A673 (cell line): ENCODE results near the gene TMOD1.

ENCODE experiments used
- EZH2 ChIP-seq: fragments of 200-600 bp; sonication (generic); IDR thresholded peaks from 2 replicates; pipeline ENCODE4 v1.6.1; 2017; ENCODE audit warnings: borderline replicate concordance, low read depth, mild to moderate bottlenecking, mixed read lengths, antibody characterized with exemption, low read length; ENCODE audit not compliant: poor library complexity, severe bottlenecking
- TF ChIP-seq, protein P1 (sequence below): fragments of 300-800, 200-600 bp; sonication (generic); conservative IDR thresholded peaks from 2 replicates; pipeline ENCODE4 v1.5.1; 2017; ENCODE audit warnings: low read depth, mild to moderate bottlenecking, antibody characterized with exemption, low read length, moderate library complexity, mixed read lengths

DNA sequence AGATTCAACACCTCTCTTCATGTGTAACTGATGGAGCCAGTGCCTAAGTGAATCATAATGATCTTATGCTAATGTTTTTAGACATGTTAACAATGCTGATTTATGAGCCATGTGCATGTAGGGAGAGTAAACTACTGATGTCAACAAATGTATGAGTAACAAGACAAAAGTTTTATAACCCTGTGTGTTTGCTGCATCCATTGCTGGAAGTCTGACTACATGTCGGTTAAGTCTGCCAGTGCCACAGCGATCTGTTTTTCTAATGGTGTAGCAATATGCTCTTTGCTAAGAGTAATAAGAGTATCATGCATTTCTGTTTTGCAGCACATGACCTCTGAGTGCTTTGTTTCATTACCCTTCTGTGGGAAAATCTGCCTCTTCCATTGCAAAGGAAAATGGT is 26.4 kb upstream of the TMOD1 start:
- TF ChIP-seq, protein P1, sequence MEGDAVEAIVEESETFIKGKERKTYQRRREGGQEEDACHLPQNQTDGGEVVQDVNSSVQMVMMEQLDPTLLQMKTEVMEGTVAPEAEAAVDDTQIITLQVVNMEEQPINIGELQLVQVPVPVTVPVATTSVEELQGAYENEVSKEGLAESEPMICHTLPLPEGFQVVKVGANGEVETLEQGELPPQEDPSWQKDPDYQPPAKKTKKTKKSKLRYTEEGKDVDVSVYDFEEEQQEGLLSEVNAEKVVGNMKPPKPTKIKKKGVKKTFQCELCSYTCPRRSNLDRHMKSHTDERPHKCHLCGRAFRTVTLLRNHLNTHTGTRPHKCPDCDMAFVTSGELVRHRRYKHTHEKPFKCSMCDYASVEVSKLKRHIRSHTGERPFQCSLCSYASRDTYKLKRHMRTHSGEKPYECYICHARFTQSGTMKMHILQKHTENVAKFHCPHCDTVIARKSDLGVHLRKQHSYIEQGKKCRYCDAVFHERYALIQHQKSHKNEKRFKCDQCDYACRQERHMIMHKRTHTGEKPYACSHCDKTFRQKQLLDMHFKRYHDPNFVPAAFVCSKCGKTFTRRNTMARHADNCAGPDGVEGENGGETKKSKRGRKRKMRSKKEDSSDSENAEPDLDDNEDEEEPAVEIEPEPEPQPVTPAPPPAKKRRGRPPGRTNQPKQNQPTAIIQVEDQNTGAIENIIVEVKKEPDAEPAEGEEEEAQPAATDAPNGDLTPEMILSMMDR: no peak
- no peak for TF ChIP-seq EZH2
